Lung (tissue), 12 donors: ENCODE measurements around the gene R3HDML. TPM values are rescaled to one million over a fixed set of nuclear protein-coding genes. Genes with fewer than 3 reads are reported as not detected.
A peak's percentile ranks its signal among the peaks of the same experiment; 100 is the strongest.

Experiments used
- ATAC-seq: fragments of 200-7000 bp; cut with Tn5 transposase; one replicate; pipeline ENCODE4 v1.9.1; 2020; ENCODE audit warnings: moderate number of reproducible peaks; ENCODE audit not compliant: insufficient read depth, low FRiP score
- DNase-seq, 3 donors: peaks; one replicate each; pipeline ENCODE4 v3.0.0-alpha.2; 2013 to 2017
- H3K27ac ChIP-seq, 2 donors: one replicate each; pipeline ENCODE4 v1.5.1; 2013; ENCODE audit warnings: mild to moderate bottlenecking in 2 of 2, moderate library complexity in 2 of 2, control low read depth in 1 of 2, inconsistent platforms in 1 of 2, low read depth in 1 of 2, low read length in 1 of 2
- H3K27me3 ChIP-seq, 3 donors: one replicate each; pipeline ENCODE4 v1.5.1; 2013; ENCODE audit warnings: low read length in 2 of 3; ENCODE audit not compliant: control insufficient read depth in 3 of 3, insufficient read depth in 3 of 3
- H3K36me3 ChIP-seq, 4 donors: one replicate each; pipeline ENCODE4 v1.5.1; 2013; ENCODE audit warnings: low read length in 4 of 4, mild to moderate bottlenecking in 1 of 4, moderate library complexity in 1 of 4; ENCODE audit not compliant: control insufficient read depth in 4 of 4, insufficient read depth in 4 of 4
- H3K4me1 ChIP-seq, 5 donors: one replicate each; pipeline ENCODE4 v1.5.1; 2013; ENCODE audit warnings: low read length in 5 of 5, mild to moderate bottlenecking in 2 of 5, moderate library complexity in 1 of 5; ENCODE audit not compliant: control insufficient read depth in 5 of 5, insufficient read depth in 5 of 5
- H3K4me3 ChIP-seq: one replicate; pipeline ENCODE4 v1.5.1; 2013; ENCODE audit warnings: mild to moderate bottlenecking, control low read depth, moderate library complexity
- H3K9ac ChIP-seq, 2 donors: one replicate each; pipeline ENCODE4 v1.5.1; 2013; ENCODE audit warnings: low read length in 2 of 2, control low read depth in 1 of 2; ENCODE audit not compliant: insufficient read depth in 1 of 2
- H3K9me3 ChIP-seq, 4 donors: one replicate each; pipeline ENCODE4 v1.5.1; 2013; ENCODE audit warnings: low read length in 3 of 4, mild to moderate bottlenecking in 1 of 4, moderate library complexity in 1 of 4; ENCODE audit not compliant: control insufficient read depth in 4 of 4, insufficient read depth in 3 of 4
- CTCF ChIP-seq: IDR thresholded peaks from 2 replicates; pipeline ENCODE4 v1.5.1; 2012; ENCODE audit warnings: mild to moderate bottlenecking; ENCODE audit errors: control extremely low read depth, extremely low read depth
- WGBS, 2 donors: extraction: QIAGEN DNeasy Blood & Tissue Kit; methylation state at CpG; one replicate each; pipeline ENCODE4 v1.1.7; 2013; 5-methylcytosine and 5-hydroxymethylcytosine counted together
- polyA plus RNA-seq, 2 donors: library from polyadenylated mRNA; stranded (reverse); fragments of 200-250 nt; gene quantifications; one replicate each; pipeline ENCODE4 v1.2.1, GENCODE V29; 2013
- total RNA-seq, 2 donors: library from RNA; depleted of rRNA in 1 of 2; stranded (reverse); fragments of >200 nt in 1 of 2; gene quantifications; one replicate each; pipeline ENCODE4 v1.2.1, GENCODE V29; 2014 to 2021
- donor health status: control.
- donor health status: control.
- donor health status: Bipolar disorder and iron deficiency.
- donor health status: healthy.
- donor health status: DM: yes; HTN: yes; CAD: no.

R3HDML gene
- total and polyA plus RNA-seq, 4 donors: not detected

GRCh38 chr20:44306927-44307326, 29.9 kb upstream of the R3HDML start:
- Histone ChIP-seq H3K36me3 (peaks cover 0 to 6% (median 0%) of the 10 kb centered on the region in 4 donors), H3K9me3 (no peaks in the 10 kb centered on the region), H3K27ac (peak overlapping the region in 1 of 2 donors; percentile 0), H3K27me3 (no peaks in the 10 kb centered on the region), H3K4me3 (no peak overlapping the region), H3K4me1 (peaks cover 4 to 26% (median 15%) of the 10 kb centered on the region in 5 donors), H3K9ac (no peak overlapping the region)
- no peak for ATAC-seq
- WGBS, 2 donors: 90 to 94% methylated on average over 9 of the region's 9 CpGs
- DNase-seq: no peak
- no peak for TF ChIP-seq CTCF

GRCh38 chr20:44309763-44310663, 26.8 kb upstream of the R3HDML start:
- 20 to 22% methylated on average over 17 of the region's 17 CpGs for WGBS, 2 donors
- H3K9me3 ChIP-seq: no peaks in the 10 kb centered on the region
- no peak for TF ChIP-seq CTCF
- H3K9ac ChIP-seq: peak overlapping the region; percentile 55 to 71
- peaks cover 4 to 11% (median 8%) of the 10 kb centered on the region in 5 donors for H3K4me1 ChIP-seq
- ATAC-seq (peak; percentile 6), DNase-seq (peak; percentile 43 to 75 (median 70))
- H3K27me3 ChIP-seq: no peaks in the 10 kb centered on the region
- peak overlapping the region; percentile 15 to 85 for H3K27ac ChIP-seq
- H3K36me3 ChIP-seq: peaks cover 0 to 6% (median 0%) of the 10 kb centered on the region in 4 donors
- H3K4me3 ChIP-seq: peak overlapping the region; percentile 91

- Histone ChIP-seq H3K9me3 (no peaks in the 10 kb centered on the region), H3K27me3 (no peaks in the 10 kb centered on the region), H3K4me3 (peak within 1 kb of the TSS; percentile 91), H3K9ac (peak within 1 kb of the TSS; percentile 55 to 71), H3K27ac (peak within 1 kb of the TSS; percentile 65 to 85), H3K36me3 (peaks cover 0 to 5% (median 0%) of the 10 kb centered on the region in 4 donors), H3K4me1 (peaks cover 4 to 11% (median 8%) of the 10 kb centered on the region in 5 donors)
- peak; percentile 97 to 98 (median 98) for DNase-seq
- WGBS, 2 donors: 2% methylated on average over 62 to 70 of the region's 70 CpGs
- peak; percentile 96 for ATAC-seq
- peak; percentile 93 for TF ChIP-seq CTCF
Observed at GRCh38 chr20:44310664-44311639, 25.9 kb upstream of the R3HDML start, which contains the start of gene FITM2. TSS of gene FITM2 (minus strand) at chr20:44311202. CDS start at chr20:44311148, 54 bp downstream.
